Inferior parietal cortex (tissue), 1 donor: Measurements from ENCODE around the gene ISCU.
"Not testable (repeated sequence)": the region's sequence is repeated elsewhere in the genome, so short reads cannot be mapped to it uniquely, and the experiment has no call there.

ENCODE experiments used
- DNase-seq: peaks from one replicate; pipeline ENCODE4 v3.0.0-alpha.2; 2016; ENCODE audit errors: extremely low spot score

ISCU gene

DNA sequence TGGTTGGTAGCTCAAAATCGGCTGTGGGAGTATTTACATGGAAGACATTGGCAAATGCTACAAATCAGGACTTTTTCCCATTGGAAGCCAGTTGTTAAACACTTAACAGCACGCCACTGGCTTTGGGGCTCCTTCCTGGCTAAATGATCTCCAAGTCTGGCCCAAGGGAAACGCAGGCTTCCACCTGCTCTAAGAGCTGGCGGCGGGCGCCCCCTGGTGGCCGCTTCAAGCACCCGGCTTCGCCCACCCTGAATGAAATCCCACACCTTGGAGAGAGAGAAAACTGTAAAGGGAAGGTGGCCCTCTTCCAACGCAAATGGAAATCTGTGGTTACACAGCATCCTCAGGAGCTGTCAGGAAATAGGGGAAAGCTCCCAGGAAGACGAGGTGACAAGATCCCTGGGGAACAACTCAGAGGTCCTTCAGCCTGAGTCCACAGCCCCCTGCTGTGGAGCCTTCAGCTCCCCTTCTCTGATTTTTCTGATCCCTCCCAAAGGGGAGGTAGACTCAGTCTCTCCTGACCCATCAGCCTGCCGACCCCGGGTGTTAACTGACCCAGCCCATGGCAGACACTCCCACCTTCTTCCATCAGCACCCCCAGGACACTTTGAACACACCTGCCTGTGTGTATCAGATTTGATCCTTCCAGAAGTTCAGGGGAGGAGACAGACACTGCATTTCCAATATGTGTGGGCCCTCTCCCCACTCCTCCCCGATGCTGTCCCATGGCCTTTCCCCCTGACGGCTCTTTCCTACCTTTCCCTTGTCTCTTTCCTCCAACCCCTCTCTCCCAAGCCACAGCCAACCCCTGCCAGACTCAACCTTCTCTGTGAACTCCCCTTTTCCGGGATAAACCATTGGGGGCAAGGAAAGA lies 55.9 kb downstream of the ISCU start:
- DNase-seq: peak; percentile 84

DNA sequence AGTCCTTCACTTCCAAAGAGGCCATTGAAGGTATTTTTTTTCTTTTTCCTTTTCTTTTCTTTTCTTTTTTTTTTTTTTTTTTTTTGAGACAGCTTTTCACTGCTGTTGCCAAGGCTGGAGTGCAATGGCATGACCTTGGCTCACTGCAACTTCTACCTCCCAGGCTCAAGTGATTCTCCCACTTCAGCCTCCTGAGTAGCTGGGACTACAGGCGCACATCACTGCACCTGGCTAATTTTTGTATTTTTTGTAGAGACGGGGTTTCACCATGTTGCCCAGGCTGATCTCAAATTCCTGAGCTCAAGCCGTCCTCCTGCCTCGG lies 56.5 kb downstream of the ISCU start:
- not testable (repeated sequence) for DNase-seq
